Measurements from ENCODE around the gene ACADSB.

Gene ACADSB

DNA sequence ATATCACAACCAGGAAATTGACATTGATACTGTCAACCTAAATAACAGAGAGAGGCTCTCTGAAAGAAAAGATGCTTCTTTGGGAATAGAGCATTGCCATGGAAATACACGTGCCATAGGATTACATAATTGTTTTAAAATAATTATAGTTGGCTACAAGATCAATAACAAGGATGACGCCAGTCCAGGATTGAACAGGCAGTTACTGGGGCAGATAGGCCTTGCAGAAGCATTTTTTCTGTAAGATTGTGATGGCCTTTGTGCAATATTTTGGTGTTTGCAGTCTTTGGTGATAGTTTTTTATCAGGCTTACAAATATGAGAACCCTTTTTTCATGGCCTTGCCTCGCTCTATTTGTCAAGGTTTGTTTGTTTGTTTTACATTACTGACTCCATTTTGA is 10.5 kb downstream of the ACADSB start:
- Histone ChIP-seq H3K27ac (ENCODE audit: low read depth, low read length) (peak overlapping the region; percentile 44), H3K27me3 (ENCODE audit: control insufficient read depth, insufficient read depth, low read length) (peaks cover 3% of the 10 kb centered on the region; the same call in 1 of the 2 replicates), H3K9ac (ENCODE audit: low read depth, low read length) (no peak overlapping the region), H3K4me3 (ENCODE audit: low read depth, low read length) (no peak overlapping the region), H3K36me3 (ENCODE audit: control insufficient read depth, insufficient read depth, low read length) (no peaks in the 10 kb centered on the region), H3K9me3 (ENCODE audit: control insufficient read depth, insufficient read depth, low read length) (no peaks in the 10 kb centered on the region), H3K4me1 (ENCODE audit: control insufficient read depth, insufficient read depth, low read length) (peaks cover 66% of the 10 kb centered on the region)

DNA sequence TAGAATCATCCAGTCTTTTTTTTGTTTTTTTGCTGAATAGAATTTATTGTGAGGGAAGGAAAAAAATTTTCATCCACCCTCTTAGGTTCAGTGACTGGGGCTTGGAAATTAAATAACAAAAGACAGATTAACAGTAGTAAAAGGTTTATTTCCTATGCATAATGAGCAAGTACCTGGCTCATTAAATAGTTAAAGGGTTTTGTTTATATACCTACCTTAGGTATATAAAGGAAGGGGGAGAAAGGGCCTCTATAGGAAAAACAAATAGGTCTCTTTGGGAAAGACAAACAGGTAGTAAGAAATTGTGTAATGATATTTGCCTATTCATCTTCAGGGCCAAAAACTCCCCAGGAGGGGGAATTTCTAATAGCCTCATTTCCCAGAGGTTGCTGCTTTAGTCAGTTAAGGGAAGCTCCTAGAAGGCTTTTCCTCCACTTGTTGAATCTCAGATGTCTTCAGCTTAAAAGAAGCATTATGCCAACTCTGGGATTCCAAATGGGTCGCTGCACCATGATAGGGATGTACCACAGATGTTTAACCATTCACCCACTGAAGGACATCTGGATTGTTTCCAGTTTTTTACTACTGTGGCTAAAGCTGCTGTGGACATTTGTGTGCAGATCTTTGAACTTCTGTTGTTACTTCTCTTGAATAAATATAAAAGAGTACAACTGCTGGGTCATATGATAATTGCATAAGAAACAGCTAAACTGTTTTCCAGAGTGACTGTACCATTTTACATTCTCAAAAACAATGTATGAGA is 11.3 kb downstream of the ACADSB start:
- no peaks in the 10 kb centered on the region for H3K36me3 ChIP-seq (ENCODE audit: control insufficient read depth, insufficient read depth, low read length)
- H3K27ac ChIP-seq (ENCODE audit: low read depth, low read length): peak overlapping the region; percentile 74
- H3K4me3 ChIP-seq (ENCODE audit: low read depth, low read length): peak overlapping the region; percentile 44
- no peaks in the 10 kb centered on the region for H3K9me3 ChIP-seq (ENCODE audit: control insufficient read depth, insufficient read depth, low read length)
- H3K27me3 ChIP-seq (ENCODE audit: control insufficient read depth, insufficient read depth, low read length): peaks cover 3% of the 10 kb centered on the region; the same call in 1 of the 2 replicates
- H3K4me1 ChIP-seq (ENCODE audit: control insufficient read depth, insufficient read depth, low read length): peaks cover 61% of the 10 kb centered on the region
- no peak overlapping the region; the same call in 1 of the 2 replicates for H3K9ac ChIP-seq (ENCODE audit: low read depth, low read length)

DNA sequence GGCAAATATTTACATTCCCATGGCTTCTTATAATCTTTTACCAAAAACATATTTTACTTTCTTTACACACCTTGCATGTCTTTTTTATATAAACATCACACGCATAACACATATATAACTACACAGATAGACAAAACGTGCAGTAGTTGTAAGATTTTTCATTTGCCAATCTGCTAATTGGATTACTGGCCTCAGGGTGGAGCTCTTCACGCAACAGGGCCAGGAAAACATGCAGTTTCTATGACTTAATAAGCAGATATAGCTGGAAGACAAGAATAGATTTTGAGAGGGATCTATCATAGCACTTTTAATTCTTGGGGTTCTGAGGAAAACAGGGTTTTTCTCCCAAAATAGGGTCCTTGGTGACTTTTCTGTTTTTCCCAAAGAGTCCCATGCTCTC is 12.7 kb downstream of the ACADSB start:
- Histone ChIP-seq H3K36me3 (ENCODE audit: control insufficient read depth, insufficient read depth, low read length) (no peaks in the 10 kb centered on the region), H3K9ac (ENCODE audit: low read depth, low read length) (no peak overlapping the region), H3K27ac (ENCODE audit: low read depth, low read length) (no peak overlapping the region), H3K27me3 (ENCODE audit: control insufficient read depth, insufficient read depth, low read length) (peaks cover 3% of the 10 kb centered on the region; the same call in 1 of the 2 replicates), H3K9me3 (ENCODE audit: control insufficient read depth, insufficient read depth, low read length) (no peaks in the 10 kb centered on the region), H3K4me1 (ENCODE audit: control insufficient read depth, insufficient read depth, low read length) (peaks cover 54% of the 10 kb centered on the region), H3K4me3 (ENCODE audit: low read depth, low read length) (no peak overlapping the region)

DNA sequence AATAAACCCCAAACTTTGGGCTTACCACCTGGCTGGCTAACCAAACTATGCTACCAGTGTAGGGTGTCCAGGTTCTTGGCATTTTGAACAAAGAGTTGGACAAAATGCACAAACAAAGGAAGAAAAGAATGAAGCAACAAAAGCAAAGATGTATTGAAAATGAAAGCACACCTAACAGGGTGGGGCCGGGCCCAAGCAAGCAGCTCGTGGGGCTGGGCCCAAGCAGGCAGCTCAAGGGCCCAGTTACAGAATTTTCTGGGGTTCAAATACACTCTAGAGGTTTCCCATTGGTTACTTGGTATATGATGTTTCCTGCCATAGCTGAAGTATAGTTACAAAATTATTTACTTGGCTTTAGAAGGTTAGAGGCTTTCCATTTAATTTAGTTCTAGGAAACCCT is 15.7 kb downstream of the ACADSB start:
- Histone ChIP-seq H3K9me3 (ENCODE audit: control insufficient read depth, insufficient read depth, low read length) (no peaks in the 10 kb centered on the region), H3K4me3 (ENCODE audit: low read depth, low read length) (no peak overlapping the region), H3K36me3 (ENCODE audit: control insufficient read depth, insufficient read depth, low read length) (no peaks in the 10 kb centered on the region), H3K4me1 (ENCODE audit: control insufficient read depth, insufficient read depth, low read length) (peaks cover 38% of the 10 kb centered on the region), H3K27me3 (ENCODE audit: control insufficient read depth, insufficient read depth, low read length) (peaks cover 3% of the 10 kb centered on the region; the same call in 1 of the 2 replicates), H3K27ac (ENCODE audit: low read depth, low read length) (no peak overlapping the region), H3K9ac (ENCODE audit: low read depth, low read length) (no peak overlapping the region)

DNA sequence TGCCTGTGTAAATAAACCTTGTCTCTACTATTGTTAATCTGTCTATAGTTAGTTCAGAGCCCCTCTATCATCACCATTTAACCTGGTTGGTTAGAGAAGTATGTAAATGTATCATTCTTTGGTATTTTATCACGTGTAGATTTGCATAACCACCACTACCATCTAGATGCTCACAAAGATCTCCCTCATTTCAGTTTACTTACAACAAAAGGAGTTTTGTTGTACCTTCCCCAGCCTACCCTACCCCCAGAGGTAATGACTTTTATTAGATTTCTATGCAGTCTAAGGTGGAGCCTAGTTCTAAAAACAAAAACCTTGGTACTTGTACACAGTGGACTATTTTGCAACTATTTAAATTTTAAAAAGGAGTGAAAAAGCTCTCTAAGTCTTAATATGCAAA is 17.5 kb downstream of the ACADSB start:
- Histone ChIP-seq H3K9ac (ENCODE audit: low read depth, low read length) (no peak overlapping the region), H3K27ac (ENCODE audit: low read depth, low read length) (no peak overlapping the region), H3K27me3 (ENCODE audit: control insufficient read depth, insufficient read depth, low read length) (0 out of 2 replicates have a peak, but pooled peaks cover 3% of the 10 kb centered on the region), H3K4me3 (ENCODE audit: low read depth, low read length) (no peak overlapping the region), H3K4me1 (ENCODE audit: control insufficient read depth, insufficient read depth, low read length) (peaks cover 22% of the 10 kb centered on the region), H3K36me3 (ENCODE audit: control insufficient read depth, insufficient read depth, low read length) (no peaks in the 10 kb centered on the region), H3K9me3 (ENCODE audit: control insufficient read depth, insufficient read depth, low read length) (no peaks in the 10 kb centered on the region)

DNA sequence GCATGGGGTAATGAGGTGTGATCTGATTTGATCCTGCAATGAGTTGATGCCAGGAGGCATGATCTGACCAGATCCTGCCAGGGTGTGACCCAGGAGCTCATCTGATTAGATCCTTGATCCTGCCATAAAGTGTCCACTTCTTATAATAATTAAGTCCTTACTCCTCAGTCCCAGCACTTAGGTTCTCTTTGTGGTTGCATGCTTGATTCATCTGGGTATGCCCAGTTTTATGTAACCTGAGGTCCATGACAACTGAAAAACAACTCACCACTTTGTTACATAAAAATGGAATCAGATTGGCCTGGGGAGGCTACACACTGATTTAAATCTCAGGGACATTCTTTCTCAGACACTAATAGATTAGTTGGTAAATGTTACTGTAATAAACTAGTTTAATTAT is 19.1 kb downstream of the ACADSB start:
- Histone ChIP-seq H3K9ac (ENCODE audit: low read depth, low read length) (no peak overlapping the region), H3K9me3 (ENCODE audit: control insufficient read depth, insufficient read depth, low read length) (no peaks in the 10 kb centered on the region), H3K4me1 (ENCODE audit: control insufficient read depth, insufficient read depth, low read length) (peaks cover 17% of the 10 kb centered on the region), H3K27me3 (ENCODE audit: control insufficient read depth, insufficient read depth, low read length) (no peaks in the 10 kb centered on the region), H3K36me3 (ENCODE audit: control insufficient read depth, insufficient read depth, low read length) (no peaks in the 10 kb centered on the region), H3K4me3 (ENCODE audit: low read depth, low read length) (no peak overlapping the region), H3K27ac (ENCODE audit: low read depth, low read length) (no peak overlapping the region)

DNA sequence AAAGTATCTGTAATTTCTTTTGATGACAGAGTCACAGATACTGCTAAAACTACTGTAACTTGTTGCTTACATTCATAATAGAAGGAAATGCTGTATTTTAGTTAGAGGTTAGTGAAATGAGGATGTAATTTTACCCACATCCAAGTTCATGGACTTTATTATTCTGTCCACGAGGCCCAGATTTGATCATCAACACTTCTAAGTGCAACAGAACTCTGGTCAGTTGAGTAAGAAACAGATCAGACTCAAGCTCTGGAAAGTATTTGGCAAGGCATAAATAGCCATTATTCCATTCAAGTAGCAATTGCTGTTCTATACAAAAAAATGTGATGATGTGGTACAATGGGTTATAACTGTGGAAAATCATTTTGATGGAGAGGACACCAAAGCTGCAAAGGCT is 22.3 kb downstream of the ACADSB start:
- H3K4me1 ChIP-seq (ENCODE audit: control insufficient read depth, insufficient read depth, low read length): peaks cover 11% of the 10 kb centered on the region
- H3K27me3 ChIP-seq (ENCODE audit: control insufficient read depth, insufficient read depth, low read length): no peaks in the 10 kb centered on the region
- H3K36me3 ChIP-seq (ENCODE audit: control insufficient read depth, insufficient read depth, low read length): no peaks in the 10 kb centered on the region
- H3K27ac ChIP-seq (ENCODE audit: low read depth, low read length): no peak overlapping the region
- H3K9me3 ChIP-seq (ENCODE audit: control insufficient read depth, insufficient read depth, low read length): no peaks in the 10 kb centered on the region
- no peak overlapping the region for H3K4me3 ChIP-seq (ENCODE audit: low read depth, low read length)
- H3K9ac ChIP-seq (ENCODE audit: low read depth, low read length): no peak overlapping the region

DNA sequence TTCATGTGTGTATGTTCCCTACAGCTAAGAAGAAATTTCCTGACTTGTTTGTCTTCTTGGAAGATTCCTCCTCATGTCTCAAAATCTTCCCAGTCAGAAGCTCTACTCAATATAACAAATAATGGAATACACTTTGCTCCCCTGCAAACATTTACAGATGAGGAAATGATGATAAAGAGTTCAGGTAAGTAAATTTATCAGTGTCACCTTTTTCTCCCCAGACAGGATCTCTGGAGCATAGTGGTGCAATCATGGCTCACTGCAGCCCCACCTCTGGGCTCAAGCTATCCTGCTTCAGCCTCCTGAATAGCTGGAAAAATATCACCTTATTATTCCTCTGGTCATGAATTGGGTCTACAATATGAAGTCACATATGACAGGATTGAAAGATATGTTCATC is 25.5 kb downstream of the ACADSB start:
- H3K4me1 ChIP-seq (ENCODE audit: control insufficient read depth, insufficient read depth, low read length): no peaks in the 10 kb centered on the region
- H3K36me3 ChIP-seq (ENCODE audit: control insufficient read depth, insufficient read depth, low read length): peaks cover 8% of the 10 kb centered on the region; the same call in 1 of the 2 replicates
- H3K9me3 ChIP-seq (ENCODE audit: control insufficient read depth, insufficient read depth, low read length): no peaks in the 10 kb centered on the region
- H3K9ac ChIP-seq (ENCODE audit: low read depth, low read length): no peak overlapping the region
- H3K4me3 ChIP-seq (ENCODE audit: low read depth, low read length): no peak overlapping the region
- no peak overlapping the region for H3K27ac ChIP-seq (ENCODE audit: low read depth, low read length)
- H3K27me3 ChIP-seq (ENCODE audit: control insufficient read depth, insufficient read depth, low read length): no peaks in the 10 kb centered on the region

DNA sequence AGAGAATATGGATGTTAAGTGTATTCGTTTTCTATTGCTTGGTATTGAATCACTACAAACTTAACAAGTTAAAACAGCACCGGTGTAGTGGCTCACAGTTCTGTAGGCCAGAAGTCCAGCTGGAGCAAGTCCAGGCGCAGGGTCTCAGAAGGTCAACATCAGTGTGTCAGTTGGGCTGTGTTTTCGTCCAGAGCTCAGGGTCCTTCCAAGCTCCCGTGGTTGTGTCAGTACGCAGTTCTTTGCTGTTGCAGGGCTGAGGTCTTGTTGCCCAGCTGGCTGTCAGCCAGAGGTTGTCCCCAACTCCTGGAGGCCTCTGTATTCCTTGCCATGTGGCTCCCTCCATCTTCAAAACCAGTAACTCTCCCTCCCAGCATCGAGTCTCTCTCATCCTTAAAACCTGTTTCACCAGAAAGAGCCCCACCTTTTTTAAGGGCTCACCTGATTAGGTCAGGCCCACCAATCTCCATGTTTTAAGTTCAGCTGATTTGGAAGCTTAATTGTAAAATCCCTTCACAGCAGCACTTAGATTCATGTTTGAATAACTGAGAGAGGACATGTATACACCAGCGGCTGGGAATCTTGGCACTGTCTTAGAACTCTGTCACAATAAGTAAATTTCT is 26.8 kb downstream of the ACADSB start:
- Histone ChIP-seq H3K9me3 (ENCODE audit: control insufficient read depth, insufficient read depth, low read length) (no peaks in the 10 kb centered on the region), H3K9ac (ENCODE audit: low read depth, low read length) (no peak overlapping the region), H3K4me3 (ENCODE audit: low read depth, low read length) (no peak overlapping the region), H3K27me3 (ENCODE audit: control insufficient read depth, insufficient read depth, low read length) (no peaks in the 10 kb centered on the region), H3K27ac (ENCODE audit: low read depth, low read length) (no peak overlapping the region), H3K36me3 (ENCODE audit: control insufficient read depth, insufficient read depth, low read length) (peaks cover 11% of the 10 kb centered on the region; the same call in 1 of the 2 replicates), H3K4me1 (ENCODE audit: control insufficient read depth, insufficient read depth, low read length) (no peaks in the 10 kb centered on the region)

DNA sequence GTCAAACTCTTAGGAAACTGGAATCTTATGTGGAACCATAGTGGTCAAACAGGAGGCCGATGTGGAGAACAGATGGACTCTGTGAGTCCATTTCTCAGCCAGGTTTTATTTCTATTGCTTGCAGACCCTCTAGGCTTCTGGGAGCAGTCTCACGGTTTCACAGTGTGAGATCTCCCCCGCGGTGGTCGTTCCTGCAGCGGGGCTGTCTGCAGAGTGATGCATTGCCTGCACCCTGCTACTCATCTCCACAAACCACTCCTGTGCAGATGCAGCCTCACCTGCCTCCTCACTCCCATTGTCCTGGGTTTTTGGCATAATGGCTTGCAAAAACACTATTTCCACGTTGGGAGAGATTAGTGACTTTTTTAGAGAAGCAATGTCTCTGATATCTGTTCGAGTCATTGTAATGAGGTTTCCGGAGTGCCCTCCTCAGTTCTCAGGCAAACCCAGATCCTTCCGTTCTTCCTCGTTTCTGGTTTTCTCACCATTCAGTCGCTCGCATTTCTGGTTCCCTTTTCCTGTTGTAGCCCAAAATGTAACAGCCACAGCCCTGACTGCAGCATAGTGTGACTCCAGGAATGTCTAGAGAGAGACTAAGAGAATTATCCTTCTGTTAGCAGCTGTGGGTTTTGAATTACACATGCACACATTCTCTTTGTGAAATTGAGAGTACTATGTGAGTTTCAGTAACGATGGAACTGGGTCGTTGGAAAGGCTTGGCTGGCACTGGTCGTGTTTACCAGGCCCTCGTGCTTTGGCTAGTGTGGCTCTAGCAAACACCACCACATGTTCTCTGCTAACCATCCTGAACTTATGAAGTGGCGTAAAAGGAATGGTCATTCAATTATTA is 30.2 kb downstream of the ACADSB start:
- no peaks in the 10 kb centered on the region for H3K9me3 ChIP-seq (ENCODE audit: control insufficient read depth, insufficient read depth, low read length)
- H3K9ac ChIP-seq (ENCODE audit: low read depth, low read length): no peak overlapping the region
- no peak overlapping the region for H3K4me3 ChIP-seq (ENCODE audit: low read depth, low read length)
- no peak overlapping the region for H3K27ac ChIP-seq (ENCODE audit: low read depth, low read length)
- H3K27me3 ChIP-seq (ENCODE audit: control insufficient read depth, insufficient read depth, low read length): no peaks in the 10 kb centered on the region
- 0 out of 2 replicates have a peak, but pooled peaks cover 2% of the 10 kb centered on the region for H3K4me1 ChIP-seq (ENCODE audit: control insufficient read depth, insufficient read depth, low read length)
- H3K36me3 ChIP-seq (ENCODE audit: control insufficient read depth, insufficient read depth, low read length): peaks cover 15% of the 10 kb centered on the region

DNA sequence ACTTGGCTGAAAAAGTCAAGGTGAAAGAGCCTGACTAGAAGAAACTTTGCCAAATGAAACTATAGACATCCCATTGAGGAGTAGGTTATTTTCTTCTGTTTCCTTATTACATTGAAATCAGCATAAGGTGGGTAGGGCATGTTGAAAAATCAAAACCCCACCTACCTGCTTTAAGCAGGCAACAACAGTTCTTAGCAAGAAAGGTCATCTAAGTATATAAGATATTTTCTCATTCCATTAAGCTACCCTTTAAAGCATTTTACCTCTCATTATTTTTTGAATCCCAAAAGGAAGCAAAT is 30.8 kb downstream of the ACADSB start:
- Histone ChIP-seq H3K9ac (ENCODE audit: low read depth, low read length) (no peak overlapping the region), H3K27ac (ENCODE audit: low read depth, low read length) (no peak overlapping the region), H3K36me3 (ENCODE audit: control insufficient read depth, insufficient read depth, low read length) (peaks cover 21% of the 10 kb centered on the region), H3K4me1 (ENCODE audit: control insufficient read depth, insufficient read depth, low read length) (0 out of 2 replicates have a peak, but pooled peaks cover 2% of the 10 kb centered on the region), H3K9me3 (ENCODE audit: control insufficient read depth, insufficient read depth, low read length) (no peaks in the 10 kb centered on the region), H3K27me3 (ENCODE audit: control insufficient read depth, insufficient read depth, low read length) (no peaks in the 10 kb centered on the region), H3K4me3 (ENCODE audit: low read depth, low read length) (no peak overlapping the region)

Measured in HUES48 (cell line).